ENCODE results near the gene ADAM22.

Gene ADAM22

GRCh38 chr7:88217675-88218428, 283.8 kb downstream of the ADAM22 start:
- H3K4me3 Mint-ChIP-seq = peak overlapping the region; percentile 96
- H3K36me3 Mint-ChIP-seq (ENCODE audit: low read depth) = peaks cover 43% of the 10 kb centered on the region
- H3K9me3 Mint-ChIP-seq = no peaks in the 10 kb centered on the region
- peaks cover 55% of the 10 kb centered on the region for H3K4me1 Mint-ChIP-seq (ENCODE audit: low read depth)
- H3K27ac Mint-ChIP-seq = peak overlapping the region; percentile 92
- DNase-seq (ENCODE audit: low spot score) = no peak
- H3K27me3 Mint-ChIP-seq (ENCODE audit: low read depth) = no peaks in the 10 kb centered on the region

- no peak for DNase-seq (ENCODE audit: low spot score)
- peaks cover 38% of the 10 kb centered on the region for H3K36me3 Mint-ChIP-seq (ENCODE audit: low read depth)
- H3K4me1 Mint-ChIP-seq (ENCODE audit: low read depth) = peaks cover 50% of the 10 kb centered on the region
- H3K27me3 Mint-ChIP-seq (ENCODE audit: low read depth) = no peaks in the 10 kb centered on the region
- H3K27ac Mint-ChIP-seq = peak overlapping the region; percentile 92
- peak overlapping the region; percentile 96 for H3K4me3 Mint-ChIP-seq
- H3K9me3 Mint-ChIP-seq = no peaks in the 10 kb centered on the region
Measured at GRCh38 chr7:88218429-88218745, 284.3 kb downstream of the ADAM22 start.

- peak overlapping the region; percentile 92 for H3K27ac Mint-ChIP-seq
- peak; percentile 38 for DNase-seq (ENCODE audit: low spot score)
Measured at GRCh38 chr7:88218836-88219605, 285.0 kb downstream of the ADAM22 start.

GRCh38 chr7:88219781-88220747, 286.0 kb downstream of the ADAM22 start, which contains the start of gene SRI:
TSS of gene SRI (minus strand) at chr7:88220038. CDS start at chr7:88220026, 12 bp downstream.
- H3K27me3 Mint-ChIP-seq (ENCODE audit: low read depth) = no peaks in the 10 kb centered on the region
- peak within 1 kb of the TSS; percentile 96 for H3K4me3 Mint-ChIP-seq
- H3K4me1 Mint-ChIP-seq (ENCODE audit: low read depth) = peaks cover 41% of the 10 kb centered on the region
- no peaks in the 10 kb centered on the region for H3K9me3 Mint-ChIP-seq
- H3K36me3 Mint-ChIP-seq (ENCODE audit: low read depth) = peaks cover 26% of the 10 kb centered on the region
- DNase-seq (ENCODE audit: low spot score) = peak; percentile 90
- peak within 1 kb of the TSS; percentile 98 for H3K27ac Mint-ChIP-seq

More at GRCh38 chr7:88218836-88219605, 285.0 kb downstream of the ADAM22 start:
- Mint-ChIP-seq H3K27me3 (ENCODE audit: low read depth) (no peaks in the 10 kb centered on the region), H3K4me3 (peak overlapping the region; percentile 96), H3K9me3 (no peaks in the 10 kb centered on the region), H3K36me3 (ENCODE audit: low read depth) (peaks cover 34% of the 10 kb centered on the region), H3K4me1 (ENCODE audit: low read depth) (peaks cover 47% of the 10 kb centered on the region)

- Mint-ChIP-seq H3K4me1 (ENCODE audit: low read depth) (peaks cover 17% of the 10 kb centered on the region), H3K4me3 (no peak overlapping the region), H3K9me3 (peaks cover 1% of the 10 kb centered on the region), H3K27me3 (ENCODE audit: low read depth) (peaks cover 2% of the 10 kb centered on the region), H3K36me3 (ENCODE audit: low read depth) (peaks cover 7% of the 10 kb centered on the region), H3K27ac (no peak overlapping the region)
- no peak for DNase-seq (ENCODE audit: low spot score)
Measured at GRCh38 chr7:88223265-88223664, 289.2 kb downstream of the ADAM22 start.

- Mint-ChIP-seq H3K27me3 (ENCODE audit: low read depth) (peaks cover 9% of the 10 kb centered on the region), H3K36me3 (ENCODE audit: low read depth) (no peaks in the 10 kb centered on the region), H3K4me3 (no peak overlapping the region), H3K9me3 (peaks cover 9% of the 10 kb centered on the region), H3K4me1 (ENCODE audit: low read depth) (peaks cover 14% of the 10 kb centered on the region), H3K27ac (no peak overlapping the region)
- DNase-seq (ENCODE audit: low spot score) = no peak
Measured at GRCh38 chr7:88224601-88225275, 290.7 kb downstream of the ADAM22 start.

GRCh38 chr7:88226201-88226600, 292.1 kb downstream of the ADAM22 start:
- peaks cover 3% of the 10 kb centered on the region for H3K4me1 Mint-ChIP-seq (ENCODE audit: low read depth)
- H3K4me3 Mint-ChIP-seq = no peak overlapping the region
- H3K9me3 Mint-ChIP-seq = peaks cover 9% of the 10 kb centered on the region
- H3K27ac Mint-ChIP-seq = no peak overlapping the region
- H3K36me3 Mint-ChIP-seq (ENCODE audit: low read depth) = no peaks in the 10 kb centered on the region
- peaks cover 12% of the 10 kb centered on the region for H3K27me3 Mint-ChIP-seq (ENCODE audit: low read depth)
- no peak for DNase-seq (ENCODE audit: low spot score)

- Mint-ChIP-seq H3K27ac (no peak overlapping the region), H3K4me1 (ENCODE audit: low read depth) (peaks cover 2% of the 10 kb centered on the region), H3K9me3 (peaks cover 9% of the 10 kb centered on the region), H3K36me3 (ENCODE audit: low read depth) (no peaks in the 10 kb centered on the region), H3K4me3 (no peak overlapping the region), H3K27me3 (ENCODE audit: low read depth) (peaks cover 13% of the 10 kb centered on the region)
- DNase-seq (ENCODE audit: low spot score) = no peak
Measured at GRCh38 chr7:88226886-88227516, 292.9 kb downstream of the ADAM22 start.

- no peaks in the 10 kb centered on the region for H3K36me3 Mint-ChIP-seq (ENCODE audit: low read depth)
- H3K27ac Mint-ChIP-seq = no peak overlapping the region
- DNase-seq (ENCODE audit: low spot score) = no peak
- H3K27me3 Mint-ChIP-seq (ENCODE audit: low read depth) = peaks cover 22% of the 10 kb centered on the region
- H3K9me3 Mint-ChIP-seq = peaks cover 9% of the 10 kb centered on the region
- peaks cover 1% of the 10 kb centered on the region for H3K4me1 Mint-ChIP-seq (ENCODE audit: low read depth)
- no peak overlapping the region for H3K4me3 Mint-ChIP-seq
Measured at GRCh38 chr7:88229302-88229995, 295.4 kb downstream of the ADAM22 start.

- H3K27ac Mint-ChIP-seq = no peak overlapping the region
- H3K36me3 Mint-ChIP-seq (ENCODE audit: low read depth) = no peaks in the 10 kb centered on the region
- no peak for DNase-seq (ENCODE audit: low spot score)
- no peaks in the 10 kb centered on the region for H3K4me1 Mint-ChIP-seq (ENCODE audit: low read depth)
- H3K27me3 Mint-ChIP-seq (ENCODE audit: low read depth) = peaks cover 30% of the 10 kb centered on the region
- peaks cover 9% of the 10 kb centered on the region for H3K9me3 Mint-ChIP-seq
- no peak overlapping the region for H3K4me3 Mint-ChIP-seq
Measured at GRCh38 chr7:88230646-88231045, 296.6 kb downstream of the ADAM22 start.

- no peaks in the 10 kb centered on the region for H3K36me3 Mint-ChIP-seq (ENCODE audit: low read depth)
- H3K27ac Mint-ChIP-seq = no peak overlapping the region
- peaks cover 27% of the 10 kb centered on the region for H3K27me3 Mint-ChIP-seq (ENCODE audit: low read depth)
- H3K9me3 Mint-ChIP-seq = peaks cover 2% of the 10 kb centered on the region
- H3K4me3 Mint-ChIP-seq = no peak overlapping the region
- DNase-seq (ENCODE audit: low spot score) = no peak
- H3K4me1 Mint-ChIP-seq (ENCODE audit: low read depth) = peaks cover 4% of the 10 kb centered on the region
Measured at GRCh38 chr7:88233828-88234227, 299.8 kb downstream of the ADAM22 start.

- Mint-ChIP-seq H3K36me3 (ENCODE audit: low read depth) (no peaks in the 10 kb centered on the region), H3K27me3 (ENCODE audit: low read depth) (peaks cover 18% of the 10 kb centered on the region), H3K4me1 (ENCODE audit: low read depth) (peaks cover 4% of the 10 kb centered on the region), H3K27ac (no peak overlapping the region), H3K4me3 (no peak overlapping the region), H3K9me3 (no peaks in the 10 kb centered on the region)
- no peak for DNase-seq (ENCODE audit: low spot score)
Measured at GRCh38 chr7:88239852-88240251, 305.8 kb downstream of the ADAM22 start.
